Nephron (organoid): ENCODE measurements around the gene ZCCHC18.
"Not testable (repeated sequence)": the region's sequence is repeated elsewhere in the genome, so short reads cannot be mapped to it uniquely, and the experiment has no call there.

ENCODE experiments used
- H3K27ac Mint-ChIP-seq, 3 experiments: 2 replicates each; pipeline ENCODE4 v1.8.0; 2020; ENCODE audit warnings: mixed read lengths in 3 of 3, mild to moderate bottlenecking in 2 of 3, moderate library complexity in 1 of 3
- H3K27me3 Mint-ChIP-seq: 2 replicates; pipeline ENCODE4 v1.8.0; 2021; ENCODE audit warnings: low read depth, mild to moderate bottlenecking, moderate library complexity, mixed read lengths
- H3K36me3 Mint-ChIP-seq: 2 replicates; pipeline ENCODE4 v1.8.0; 2020; ENCODE audit warnings: low read depth, mixed read lengths
- H3K4me1 Mint-ChIP-seq: 2 replicates; pipeline ENCODE4 v1.8.0; 2020; ENCODE audit warnings: mixed read lengths
- H3K4me3 Mint-ChIP-seq, 3 experiments: 2 replicates each; pipeline ENCODE4 v1.8.0; 2020; ENCODE audit warnings: mild to moderate bottlenecking in 3 of 3, mixed read lengths in 3 of 3, moderate library complexity in 2 of 3
- H3K9me3 Mint-ChIP-seq: 2 replicates; pipeline ENCODE4 v1.8.0; 2020; ENCODE audit warnings: mixed read lengths
- TF ChIP-seq, protein P1 (sequence below), 3 experiments: fragments of 200-600 bp; sonication (generic); IDR thresholded peaks; one replicate each; pipeline ENCODE4 v1.5.0; 2021; ENCODE audit warnings: antibody characterized with exemption in 3 of 3; ENCODE audit not compliant: unreplicated experiment in 3 of 3

ZCCHC18 gene

GRCh38 chrX:104112326-104112951, at the start of gene ZCCHC18:
Gene ZCCHC18, plus strand, starts transcription at chrX:104112523. Its CDS starts 1,589 bp downstream, at chrX:104114112.
- TF ChIP-seq, protein P1, sequence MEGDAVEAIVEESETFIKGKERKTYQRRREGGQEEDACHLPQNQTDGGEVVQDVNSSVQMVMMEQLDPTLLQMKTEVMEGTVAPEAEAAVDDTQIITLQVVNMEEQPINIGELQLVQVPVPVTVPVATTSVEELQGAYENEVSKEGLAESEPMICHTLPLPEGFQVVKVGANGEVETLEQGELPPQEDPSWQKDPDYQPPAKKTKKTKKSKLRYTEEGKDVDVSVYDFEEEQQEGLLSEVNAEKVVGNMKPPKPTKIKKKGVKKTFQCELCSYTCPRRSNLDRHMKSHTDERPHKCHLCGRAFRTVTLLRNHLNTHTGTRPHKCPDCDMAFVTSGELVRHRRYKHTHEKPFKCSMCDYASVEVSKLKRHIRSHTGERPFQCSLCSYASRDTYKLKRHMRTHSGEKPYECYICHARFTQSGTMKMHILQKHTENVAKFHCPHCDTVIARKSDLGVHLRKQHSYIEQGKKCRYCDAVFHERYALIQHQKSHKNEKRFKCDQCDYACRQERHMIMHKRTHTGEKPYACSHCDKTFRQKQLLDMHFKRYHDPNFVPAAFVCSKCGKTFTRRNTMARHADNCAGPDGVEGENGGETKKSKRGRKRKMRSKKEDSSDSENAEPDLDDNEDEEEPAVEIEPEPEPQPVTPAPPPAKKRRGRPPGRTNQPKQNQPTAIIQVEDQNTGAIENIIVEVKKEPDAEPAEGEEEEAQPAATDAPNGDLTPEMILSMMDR (IDR thresholded peaks at IDR 0.05; ENCODE audit: unreplicated experiment in 3 of 3): no peak
- peak within 1 kb of the TSS; percentile 84 to 96 (median 95) for H3K27ac Mint-ChIP-seq
- H3K4me3 Mint-ChIP-seq: peak within 1 kb of the TSS; percentile 91 to 96 (median 94)
- H3K4me1 Mint-ChIP-seq: peaks cover 12% of the 10 kb centered on the region
- no peaks in the 10 kb centered on the region for H3K27me3 Mint-ChIP-seq
- H3K36me3 Mint-ChIP-seq: no peaks in the 10 kb centered on the region
- no peaks in the 10 kb centered on the region for H3K9me3 Mint-ChIP-seq

DNA sequence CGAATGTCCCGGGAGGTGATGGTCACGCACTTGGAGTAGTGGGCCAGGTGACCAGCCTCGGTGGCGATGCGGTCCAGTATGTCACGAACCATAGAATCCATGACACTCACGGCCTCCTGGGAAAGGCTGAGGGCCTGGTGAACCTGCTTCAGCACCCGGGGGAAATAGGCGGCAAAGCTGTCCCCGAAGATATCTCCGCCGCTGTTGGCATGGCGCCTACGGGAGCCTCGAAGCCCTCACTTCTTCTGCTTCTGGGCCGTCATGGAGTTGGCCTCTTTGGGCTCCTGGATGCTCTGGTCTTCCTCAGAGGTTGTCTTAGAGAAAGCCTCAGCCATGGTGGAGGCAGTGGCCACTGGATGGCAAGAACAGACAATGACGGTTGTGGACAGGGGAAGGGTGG, 49.7 kb upstream of the ZCCHC18 start:
- H3K27me3 Mint-ChIP-seq, H3K4me3 Mint-ChIP-seq, H3K36me3 Mint-ChIP-seq, H3K9me3 Mint-ChIP-seq, H3K4me1 Mint-ChIP-seq, H3K27ac Mint-ChIP-seq: not testable (repeated sequence)

GRCh38 chrX:104075778-104076445, 36.4 kb upstream of the ZCCHC18 start, which contains the start of gene TMSB15C:
Gene TMSB15C, minus strand, starts transcription at chrX:104076236.
- H3K9me3 Mint-ChIP-seq, H3K27ac Mint-ChIP-seq, H3K4me1 Mint-ChIP-seq, H3K36me3 Mint-ChIP-seq, H3K4me3 Mint-ChIP-seq, H3K27me3 Mint-ChIP-seq: not testable (repeated sequence)

DNA sequence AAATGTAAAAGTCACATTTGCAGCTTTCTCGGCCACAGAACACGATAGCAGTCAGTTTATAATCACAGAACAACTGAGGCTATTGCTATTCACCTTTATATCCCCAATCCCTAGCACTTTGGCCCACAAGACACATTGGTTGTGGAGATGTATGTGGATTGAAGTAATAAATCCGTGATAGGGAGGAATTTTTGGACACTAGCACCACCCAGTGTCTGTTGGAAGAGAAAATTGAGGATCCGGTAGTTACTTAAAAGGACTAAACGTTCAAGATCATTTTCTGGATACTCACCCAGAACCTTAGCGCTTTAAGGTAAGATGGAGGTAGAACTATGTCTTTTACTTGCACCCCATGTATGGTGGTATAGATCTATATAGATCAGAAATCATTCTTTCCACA, 34.5 kb upstream of the ZCCHC18 start:
- H3K4me3 Mint-ChIP-seq, H3K27ac Mint-ChIP-seq, H3K4me1 Mint-ChIP-seq, H3K9me3 Mint-ChIP-seq, H3K27me3 Mint-ChIP-seq, H3K36me3 Mint-ChIP-seq: not testable (repeated sequence)

GRCh38 chrX:104084063-104084462, 28.3 kb upstream of the ZCCHC18 start:
- Mint-ChIP-seq H3K9me3 (peaks cover 6% of the 10 kb centered on the region), H3K4me3 (no peak overlapping the region), H3K36me3 (no peaks in the 10 kb centered on the region), H3K27ac (no peak overlapping the region), H3K4me1 (no peaks in the 10 kb centered on the region), H3K27me3 (peaks cover 3% of the 10 kb centered on the region)
- TF ChIP-seq, protein P1 (IDR thresholded peaks at IDR 0.05; ENCODE audit: unreplicated experiment in 3 of 3): no peak

DNA sequence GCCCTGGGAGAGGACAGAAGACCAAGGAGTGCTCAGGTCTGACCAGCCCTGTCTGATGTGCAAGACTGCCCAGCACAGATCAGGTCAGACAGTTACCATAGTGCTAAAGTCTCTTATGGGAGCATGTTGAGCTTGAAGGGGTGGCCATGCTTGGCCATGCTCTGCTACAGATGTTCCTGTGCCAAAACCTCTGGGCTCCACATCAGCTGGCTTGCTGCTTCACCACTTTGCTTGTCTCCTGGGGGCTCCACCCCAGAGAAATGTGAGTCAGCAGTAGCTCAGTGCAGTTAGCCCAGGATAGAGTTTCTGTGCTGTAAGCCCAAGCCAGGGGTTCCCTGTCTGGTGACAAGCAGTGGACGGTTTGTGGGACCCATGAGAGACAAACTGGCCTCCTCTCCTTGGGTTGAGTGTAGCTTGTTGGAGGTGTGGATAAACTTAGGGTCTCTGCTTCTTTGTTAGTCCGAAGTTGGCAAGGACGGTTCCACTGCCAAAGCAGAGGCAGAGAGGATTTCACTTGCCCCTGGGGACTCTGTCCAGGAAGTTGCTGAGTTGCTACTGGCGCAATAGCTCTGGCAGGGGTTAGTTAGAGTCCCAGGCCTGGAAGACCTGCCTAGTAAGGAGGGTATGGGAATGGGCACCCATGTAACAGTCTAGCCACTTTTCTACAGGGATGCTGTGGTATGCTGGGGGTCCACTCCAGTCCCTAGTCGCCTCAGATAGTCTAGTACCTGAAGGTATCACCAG, 27.6 kb upstream of the ZCCHC18 start:
- Mint-ChIP-seq H3K9me3 (peaks cover 6% of the 10 kb centered on the region), H3K4me1 (no peaks in the 10 kb centered on the region), H3K36me3 (no peaks in the 10 kb centered on the region), H3K27ac (no peak overlapping the region), H3K4me3 (no peak overlapping the region), H3K27me3 (peaks cover 3% of the 10 kb centered on the region)
- TF ChIP-seq, protein P1 (IDR thresholded peaks at IDR 0.05; ENCODE audit: unreplicated experiment in 3 of 3): no peak

- TF ChIP-seq, protein P1 (IDR thresholded peaks at IDR 0.05; ENCODE audit: unreplicated experiment in 3 of 3): no peak
- Mint-ChIP-seq H3K9me3 (peaks cover 6% of the 10 kb centered on the region), H3K27me3 (peaks cover 3% of the 10 kb centered on the region), H3K4me1 (no peaks in the 10 kb centered on the region), H3K36me3 (no peaks in the 10 kb centered on the region), H3K27ac (no peak overlapping the region), H3K4me3 (no peak overlapping the region)
Measured at GRCh38 chrX:104085477-104085876, 26.8 kb upstream of the ZCCHC18 start.
